HCT116 (cell line): ENCODE results near the gene SMOC1.

Experiments used
- CTCF ChIP-seq, 3 experiments: fragments of 200-600 bp in 1 of 3; sonication (generic) in 1 of 3; IDR thresholded peaks in 2 of 3; conservative IDR thresholded peaks in 1 of 3; 2 replicates each; pipeline ENCODE4 v1.5.1; 2012 to 2017; ENCODE audit warnings: low read depth in 2 of 3, low read length in 2 of 3, antibody characterized with exemption in 1 of 3, borderline replicate concordance in 1 of 3, control low read depth in 1 of 3, mild to moderate bottlenecking in 1 of 3, mixed read lengths in 1 of 3, mixed run types in 1 of 3, moderate library complexity in 1 of 3; ENCODE audit not compliant: insufficient read depth in 1 of 3
- EZH2 ChIP-seq: fragments of 200-600 bp; sonication (generic); IDR thresholded peaks from 2 replicates; pipeline ENCODE4 v1.6.1; 2017; ENCODE audit warnings: antibody characterized with exemption, mixed run types
- EZH2phosphoT487 ChIP-seq: fragments of 200-600 bp; IDR thresholded peaks from 2 replicates; pipeline ENCODE4 v1.6.1; 2018; ENCODE audit warnings: antibody characterized with exemption, borderline replicate concordance
- JUND ChIP-seq: IDR thresholded peaks from 2 replicates; pipeline ENCODE4 v1.6.1; 2012
- MAX ChIP-seq: IDR thresholded peaks from 2 replicates; pipeline ENCODE4 v1.6.1; 2012
- POLR2A ChIP-seq: IDR thresholded peaks from 2 replicates; pipeline ENCODE4 v1.7.0; 2011; ENCODE audit warnings: borderline replicate concordance; ENCODE audit not compliant: insufficient read depth, insufficient read length; ENCODE audit errors: extremely low read depth
- POLR2AphosphoS5 ChIP-seq: IDR thresholded peaks from 2 replicates; pipeline ENCODE4 v1.6.1; 2011; ENCODE audit warnings: mild to moderate bottlenecking, low read depth, low read length, moderate library complexity
- ZFX ChIP-seq: fragments of 450-650 bp; IDR thresholded peaks from 2 replicates; pipeline ENCODE4 v1.6.1; 2017

- TF ChIP-seq CTCF (IDR thresholded peaks at IDR 0.05 in 2 of 3, conservative IDR thresholded peaks at IDR 0.05 in 1 of 3; ENCODE audit: borderline replicate concordance in 1 of 3, insufficient read depth in 1 of 3, low read depth in 2 of 3, low read length in 2 of 3) (no peak), MAX (no peak), EZH2 (no peak), POLR2A (no peak), POLR2AphosphoS5 (no peak), ZFX (no peak), JUND (no peak), EZH2phosphoT487 (no peak)
Measured at GRCh38 chr14:70002589-70003346, 123.6 kb downstream of the SMOC1 start.
